Transverse colon (tissue), 4 donors: ENCODE data around the gene NCOA4.

ENCODE experiments used
- EP300 ChIP-seq: sonication (generic); formaldehyde crosslinking; IDR thresholded peaks from one replicate; pipeline ENCODE4 v1.6.1; 2017; ENCODE audit warnings: antibody characterized with exemption, low read depth
- POLR2A ChIP-seq: fragments of 450-650 bp; IDR thresholded peaks from one replicate; pipeline ENCODE4 v1.6.1; 2016; ENCODE audit warnings: antibody characterized with exemption, mild to moderate bottlenecking, moderate library complexity
- POLR2AphosphoS5 ChIP-seq, 3 donors: sonication (generic); formaldehyde crosslinking; IDR thresholded peaks; one replicate each; pipeline ENCODE4 v1.6.1; 2016; ENCODE audit warnings: antibody characterized with exemption in 3 of 3
- TF ChIP-seq, protein P1 (sequence below), 5 experiments: fragments of 200-600 bp in 3 of 5; fragments of 450-650 bp in 2 of 5; sonication (generic) in 3 of 5; IDR thresholded peaks; 1 replicate in 2 of 5; 2 replicates in 3 of 5; pipeline ENCODE4 v1.5.1; 2016 to 2017; ENCODE audit warnings: antibody characterized with exemption in 5 of 5, inconsistent platforms in 3 of 5, mild to moderate bottlenecking in 2 of 5, moderate library complexity in 1 of 5

GRCh38 chr10:46062723-46063428 lies 32.5 kb upstream of the NCOA4 start:
- TF ChIP-seq POLR2A: no peak
- TF ChIP-seq, protein P1, sequence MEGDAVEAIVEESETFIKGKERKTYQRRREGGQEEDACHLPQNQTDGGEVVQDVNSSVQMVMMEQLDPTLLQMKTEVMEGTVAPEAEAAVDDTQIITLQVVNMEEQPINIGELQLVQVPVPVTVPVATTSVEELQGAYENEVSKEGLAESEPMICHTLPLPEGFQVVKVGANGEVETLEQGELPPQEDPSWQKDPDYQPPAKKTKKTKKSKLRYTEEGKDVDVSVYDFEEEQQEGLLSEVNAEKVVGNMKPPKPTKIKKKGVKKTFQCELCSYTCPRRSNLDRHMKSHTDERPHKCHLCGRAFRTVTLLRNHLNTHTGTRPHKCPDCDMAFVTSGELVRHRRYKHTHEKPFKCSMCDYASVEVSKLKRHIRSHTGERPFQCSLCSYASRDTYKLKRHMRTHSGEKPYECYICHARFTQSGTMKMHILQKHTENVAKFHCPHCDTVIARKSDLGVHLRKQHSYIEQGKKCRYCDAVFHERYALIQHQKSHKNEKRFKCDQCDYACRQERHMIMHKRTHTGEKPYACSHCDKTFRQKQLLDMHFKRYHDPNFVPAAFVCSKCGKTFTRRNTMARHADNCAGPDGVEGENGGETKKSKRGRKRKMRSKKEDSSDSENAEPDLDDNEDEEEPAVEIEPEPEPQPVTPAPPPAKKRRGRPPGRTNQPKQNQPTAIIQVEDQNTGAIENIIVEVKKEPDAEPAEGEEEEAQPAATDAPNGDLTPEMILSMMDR (IDR thresholded peaks at IDR 0.05): no peak
- TF ChIP-seq POLR2AphosphoS5 (IDR thresholded peaks at IDR 0.05): no peak
- no peak for TF ChIP-seq EP300
